ENCODE data around the gene CREM.

GRCh38 chr10:35218339-35218955 is 91.8 kb downstream of the CREM start:
- TF ChIP-seq POLR2A (IDR thresholded peaks at IDR 0.05) (no peak), CTCF (IDR thresholded peaks at IDR 0.05) (peak; percentile 61 to 83 (median 76))

All from testis (tissue), 2 donors.